Neural progenitor cell (in vitro differentiated cells): ENCODE results near the gene KDM7A. TPM values are rescaled to one million over a fixed set of nuclear protein-coding genes. Genes with fewer than 3 reads are reported as not detected.

Source experiments
- DNase-seq: peaks from one replicate; pipeline ENCODE4 v3.0.0-alpha.2; 2016; ENCODE audit warnings: low spot score
- H2AFZ ChIP-seq: fragments of 200-600 bp; sonication (generic); replicated peaks from 2 replicates; pipeline ENCODE4 v1.6.1; 2016; ENCODE audit warnings: antibody characterized with exemption
- H3F3A ChIP-seq: fragments of 200-600 bp; sonication (generic); 2 replicates; pipeline ENCODE4 v1.6.1; 2016; ENCODE audit warnings: antibody characterized with exemption, low read depth
- H3K27ac ChIP-seq: fragments of 200-600 bp; sonication (generic); 2 replicates; pipeline ENCODE4 v1.5.1; 2016; ENCODE audit warnings: mild to moderate bottlenecking
- H3K27me3 ChIP-seq: fragments of 200-600 bp; sonication (generic); 2 replicates; pipeline ENCODE4 v1.6.1; 2016; ENCODE audit warnings: mild to moderate bottlenecking, moderate library complexity
- H3K36me3 ChIP-seq: fragments of 200-600 bp; sonication (generic); 2 replicates; pipeline ENCODE4 v1.5.1; 2016
- H3K4me1 ChIP-seq: fragments of 200-600 bp; sonication (generic); 2 replicates; pipeline ENCODE4 v1.6.1; 2016; ENCODE audit warnings: mixed run types
- H3K4me2 ChIP-seq: fragments of 200-600 bp; sonication (generic); 2 replicates; pipeline ENCODE4 v1.6.1; 2016
- H3K4me3 ChIP-seq: fragments of 200-600 bp; sonication (generic); 2 replicates; pipeline ENCODE4 v1.5.1; 2016
- H3K79me2 ChIP-seq: fragments of 200-600 bp; sonication (generic); 2 replicates; pipeline ENCODE4 v1.6.1; 2016; ENCODE audit warnings: low read depth
- H3K9ac ChIP-seq: fragments of 200-600 bp; sonication (generic); 2 replicates; pipeline ENCODE4 v1.6.1; 2016
- H3K9me3 ChIP-seq: fragments of 200-600 bp; sonication (generic); 2 replicates; pipeline ENCODE4 v1.5.1; 2016; ENCODE audit warnings: low read depth
- H4K20me1 ChIP-seq: fragments of 200-600 bp; sonication (generic); 2 replicates; pipeline ENCODE4 v1.6.1; 2016; ENCODE audit warnings: low read depth
- H3K27ac Mint-ChIP-seq: 3 replicates; pipeline ENCODE4 v1.8.0; 2021; ENCODE audit warnings: mixed read lengths
- H3K27me3 Mint-ChIP-seq: 2 replicates; pipeline ENCODE4 v1.8.0; 2022; ENCODE audit warnings: low read depth, mild to moderate bottlenecking, inconsistent platforms, moderate library complexity, mixed read lengths; ENCODE audit not compliant: insufficient read depth
- H3K36me3 Mint-ChIP-seq: 3 replicates; pipeline ENCODE4 v1.8.0; 2021; ENCODE audit warnings: mixed read lengths
- H3K4me1 Mint-ChIP-seq: 3 replicates; pipeline ENCODE4 v1.8.0; 2021; ENCODE audit warnings: mixed read lengths
- H3K4me3 Mint-ChIP-seq: 3 replicates; pipeline ENCODE4 v1.8.0; 2021; ENCODE audit warnings: mild to moderate bottlenecking, moderate library complexity, mixed read lengths
- H3K9me3 Mint-ChIP-seq: 3 replicates; pipeline ENCODE4 v1.8.0; 2020; ENCODE audit warnings: mixed read lengths
- CTCF ChIP-seq: fragments of 200-600 bp; sonication (generic); IDR thresholded peaks from 2 replicates; pipeline ENCODE4 v1.5.1; 2017; ENCODE audit warnings: antibody characterized with exemption, mild to moderate bottlenecking
- EZH2 ChIP-seq: fragments of 200-600 bp; sonication (generic); IDR thresholded peaks from 2 replicates; pipeline ENCODE4 v1.6.1; 2017; ENCODE audit warnings: antibody characterized with exemption, mild to moderate bottlenecking, moderate library complexity
- EZH2phosphoT487 ChIP-seq: fragments of 200-600 bp; sonication (generic); IDR thresholded peaks from 2 replicates; pipeline ENCODE4 v1.6.1; 2017; ENCODE audit warnings: antibody characterized with exemption
- total RNA-seq: library from RNA; depleted of rRNA; stranded (reverse); fragments of >200 nt; gene quantifications from 2 replicates; pipeline ENCODE4 v1.2.3, GENCODE V29; 2015; ENCODE audit warnings: low replicate concordance

KDM7A gene
- total RNA-seq, 1 donor from 2014 or later, result 13.6 TPM

- H3K9ac ChIP-seq, result no peak overlapping the region
- Mint-ChIP-seq H3K36me3 (no peaks in the 10 kb centered on the region), H3K27ac (peak overlapping the region; percentile 24), H3K9me3 (no peaks in the 10 kb centered on the region), H3K4me3 (no peak overlapping the region), H3K4me1 (peaks cover 2% of the 10 kb centered on the region), H3K27me3 (peaks cover 4% of the 10 kb centered on the region)
- no peaks in the 10 kb centered on the region for H3K27me3 ChIP-seq
- H2AFZ ChIP-seq, result no peak overlapping the region
- no peak overlapping the region for H3K4me3 ChIP-seq
- H4K20me1 ChIP-seq, result no peaks in the 10 kb centered on the region
- H3K4me2 ChIP-seq, result no peak overlapping the region
- DNase-seq, result no peak
- no peaks in the 10 kb centered on the region for H3K79me2 ChIP-seq
- no peaks in the 10 kb centered on the region for H3F3A ChIP-seq
- H3K4me1 ChIP-seq, result no peaks in the 10 kb centered on the region
- H3K36me3 ChIP-seq, result no peaks in the 10 kb centered on the region
- TF ChIP-seq EZH2phosphoT487, result no peak
- no peak for TF ChIP-seq EZH2
- no peak for TF ChIP-seq CTCF
- no peaks in the 10 kb centered on the region for H3K9me3 ChIP-seq
- H3K27ac ChIP-seq, result no peak overlapping the region
Measured at GRCh38 chr7:140214075-140214684, 37.4 kb upstream of the KDM7A start.

GRCh38 chr7:140213684-140214074 is 36.9 kb upstream of the KDM7A start:
- no peaks in the 10 kb centered on the region for H3K27me3 ChIP-seq
- no peaks in the 10 kb centered on the region for H3K9me3 ChIP-seq
- H3K4me1 Mint-ChIP-seq, result peaks cover 2% of the 10 kb centered on the region
- no peak overlapping the region for H3K9ac ChIP-seq
- TF ChIP-seq CTCF (no peak), EZH2phosphoT487 (no peak), EZH2 (no peak)
- no peaks in the 10 kb centered on the region for H3K36me3 ChIP-seq
- peak overlapping the region; percentile 24 for H3K27ac Mint-ChIP-seq
- no peak overlapping the region for H3K4me3 ChIP-seq
- no peak overlapping the region for H3K27ac ChIP-seq
- no peaks in the 10 kb centered on the region for H3K4me1 ChIP-seq
- H3F3A ChIP-seq, result no peaks in the 10 kb centered on the region
- H3K36me3 Mint-ChIP-seq, result no peaks in the 10 kb centered on the region
- H3K9me3 Mint-ChIP-seq, result no peaks in the 10 kb centered on the region
- no peak overlapping the region for H2AFZ ChIP-seq
- H3K79me2 ChIP-seq, result no peaks in the 10 kb centered on the region
- DNase-seq, result no peak
- peaks cover 4% of the 10 kb centered on the region for H3K27me3 Mint-ChIP-seq
- no peak overlapping the region for H3K4me2 ChIP-seq
- no peak overlapping the region for H3K4me3 Mint-ChIP-seq
- H4K20me1 ChIP-seq, result no peaks in the 10 kb centered on the region

DNA sequence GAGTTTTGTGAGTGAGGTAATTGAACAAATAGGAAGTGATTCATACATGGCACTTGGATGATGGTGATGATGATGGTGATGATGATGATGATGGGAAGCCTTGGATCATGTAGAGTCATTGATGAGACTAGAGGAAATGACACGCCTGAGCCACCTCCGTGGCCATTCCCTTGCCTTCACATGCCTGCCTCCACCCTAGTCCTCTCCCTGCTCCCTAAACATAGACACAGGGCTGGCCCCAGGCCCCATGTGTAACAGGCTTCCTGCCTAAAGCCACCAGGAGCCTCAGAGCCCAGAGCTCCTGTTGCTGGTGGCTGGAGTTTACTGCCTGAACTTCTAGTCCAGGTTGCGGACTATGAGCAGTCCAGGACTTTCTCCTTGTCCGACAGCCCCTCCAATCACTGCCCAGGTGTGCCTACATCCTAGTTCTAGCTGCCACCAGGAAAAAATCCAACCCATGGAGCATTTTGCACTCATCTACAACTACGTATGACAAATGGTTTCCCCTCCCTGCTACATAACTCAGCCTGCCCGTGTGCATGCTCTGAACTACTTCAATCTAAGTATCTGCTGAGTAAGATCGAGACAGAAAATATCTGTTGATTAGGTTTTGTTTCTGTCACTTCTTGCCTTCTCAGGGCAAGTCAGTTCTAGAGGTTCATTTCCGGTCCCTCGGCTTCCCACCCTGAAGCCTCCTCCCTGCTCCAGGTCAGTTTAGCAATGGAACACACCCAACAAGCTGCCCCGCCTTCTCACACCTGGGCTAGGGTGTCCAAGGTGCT is 35.5 kb upstream of the KDM7A start:
- Histone ChIP-seq H3K27me3 (no peaks in the 10 kb centered on the region), H3K27ac (no peak overlapping the region), H3K79me2 (no peaks in the 10 kb centered on the region), H3K36me3 (no peaks in the 10 kb centered on the region), H3K4me3 (no peak overlapping the region), H3F3A (no peaks in the 10 kb centered on the region), H3K4me1 (no peaks in the 10 kb centered on the region), H3K4me2 (no peak overlapping the region), H3K9me3 (no peaks in the 10 kb centered on the region), H2AFZ (no peak overlapping the region), H3K9ac (no peak overlapping the region), H4K20me1 (no peaks in the 10 kb centered on the region)
- TF ChIP-seq EZH2 (no peak), EZH2phosphoT487 (no peak), CTCF (no peak)
- peaks cover 4% of the 10 kb centered on the region for H3K27me3 Mint-ChIP-seq
- peaks cover 2% of the 10 kb centered on the region for H3K4me1 Mint-ChIP-seq
- DNase-seq, result no peak
- H3K36me3 Mint-ChIP-seq, result no peaks in the 10 kb centered on the region
- no peak overlapping the region for H3K4me3 Mint-ChIP-seq
- no peaks in the 10 kb centered on the region for H3K9me3 Mint-ChIP-seq
- no peak overlapping the region for H3K27ac Mint-ChIP-seq
